PC-3 (cell line): ENCODE data around the gene CRIM1. TPM values are rescaled to one million over a fixed set of nuclear protein-coding genes. Genes with fewer than 3 reads are reported as not detected.

Source experiments
- ATAC-seq: fragments of 200-7000 bp; cut with Tn5 transposase; 2 replicates; pipeline ENCODE4 v1.9.1; 2020; ENCODE audit warnings: mild to moderate bottlenecking, moderate library complexity
- BruUV-seq: library from RNA; stranded (reverse); fragments of 400-500 nt; replicated peaks from 2 replicates; lab custom pipeline; 2021; lab: Mats Ljungman, UMichigan
- CTCF ChIA-PET: fragments of 300-600 bp; sonication (Branson Sonifier 250); formaldehyde crosslinking; loops from one replicate; lab custom pipeline; 2022; ENCODE audit warnings: antibody characterized with exemption; lab: Charles Lee
- POLR2A ChIA-PET: fragments of 300-600 bp; sonication (Branson Sonifier 250); formaldehyde crosslinking; loops from one replicate; lab custom pipeline; 2022; ENCODE audit warnings: antibody characterized with exemption; ENCODE audit not compliant: unreplicated experiment; lab: Charles Lee
- DNase-seq: peaks from one replicate; pipeline ENCODE4 v3.0.0-alpha.2; 2015
- H2AFZ ChIP-seq: fragments of 300-600 bp; sonication (generic); 2 replicates; pipeline ENCODE4 v1.6.0; 2016; ENCODE audit warnings: antibody characterized with exemption, low read length
- H3F3A ChIP-seq: fragments of 300-600 bp; sonication (generic); one replicate; pipeline ENCODE4 v1.6.0; 2017; ENCODE audit warnings: antibody characterized with exemption, low read length, control low read depth, mild to moderate bottlenecking; ENCODE audit not compliant: unreplicated experiment
- H3K27ac ChIP-seq: fragments of 300-600 bp; sonication (generic); 2 replicates; pipeline ENCODE4 v1.5.1; 2016; ENCODE audit warnings: mild to moderate bottlenecking, low read length
- H3K27me3 ChIP-seq: fragments of 300-600 bp; sonication (generic); 2 replicates; pipeline ENCODE4 v1.6.1; 2016; ENCODE audit warnings: low read length, mixed read lengths
- H3K36me3 ChIP-seq: fragments of 300-600 bp; sonication (generic); 2 replicates; pipeline ENCODE4 v1.6.1; 2016; ENCODE audit warnings: low read depth, mixed run types, low read length, mixed read lengths
- H3K4me1 ChIP-seq: fragments of 300-600 bp; sonication (generic); 2 replicates; pipeline ENCODE4 v1.5.1; 2016; ENCODE audit warnings: low read length; ENCODE audit not compliant: insufficient read depth
- H3K4me2 ChIP-seq: fragments of 300-600 bp; sonication (generic); 2 replicates; pipeline ENCODE4 v1.6.0; 2016; ENCODE audit warnings: low read length
- H3K4me3 ChIP-seq: fragments of 300-600 bp; sonication (generic); 2 replicates; pipeline ENCODE4 v1.5.1; 2016; ENCODE audit warnings: mild to moderate bottlenecking, low read length, mixed read lengths
- H3K79me2 ChIP-seq: fragments of 300-600 bp; sonication (generic); 2 replicates; pipeline ENCODE4 v1.6.1; 2017; ENCODE audit warnings: low read length, mixed read lengths
- H3K9ac ChIP-seq: fragments of 300-600 bp; sonication (generic); 2 replicates; pipeline ENCODE4 v1.6.0; 2016; ENCODE audit warnings: mild to moderate bottlenecking, low read length
- H3K9me2 ChIP-seq: fragments of 300-600 bp; sonication (generic); replicated peaks from 2 replicates; pipeline ENCODE4 v1.6.1; 2016; ENCODE audit warnings: mixed run types, low read length, mixed read lengths
- H3K9me3 ChIP-seq: fragments of 300-600 bp; sonication (generic); 2 replicates; pipeline ENCODE4 v1.6.1; 2016; ENCODE audit warnings: low read length, mixed read lengths
- H4K20me1 ChIP-seq: fragments of 300-600 bp; sonication (generic); 2 replicates; pipeline ENCODE4 v1.6.1; 2016; ENCODE audit warnings: low read length, mixed read lengths
- CTCF ChIP-seq: fragments of 300-600 bp; sonication (generic); conservative IDR thresholded peaks from 2 replicates; pipeline ENCODE4 v1.5.1; 2017; ENCODE audit warnings: antibody characterized with exemption, low read depth, mild to moderate bottlenecking, low read length
- EZH2 ChIP-seq: fragments of 300-600 bp; sonication (generic); IDR thresholded peaks from one replicate; pipeline ENCODE4 v1.6.1; 2017; ENCODE audit warnings: antibody characterized with exemption, mild to moderate bottlenecking, low read length; ENCODE audit not compliant: unreplicated experiment
- EZH2phosphoT487 ChIP-seq: fragments of 300-600 bp; sonication (generic); IDR thresholded peaks from 2 replicates; pipeline ENCODE4 v1.6.1; 2018; ENCODE audit warnings: mild to moderate bottlenecking, antibody characterized with exemption, low read length, borderline replicate concordance
- intact Hi-C: fragments of 100-400 bp; cut with micrococcal nuclease; formaldehyde crosslinking; loops from 2 replicates; pipeline ENCODE4 v1.9.0; 2023
- total RNA-seq: library from RNA; depleted of rRNA; stranded (reverse); fragments of >200 nt; gene quantifications from 2 replicates; pipeline ENCODE4 v1.2.3, GENCODE V29; 2014

The CRIM1 gene
- total RNA-seq, 1 experiment from 2014 or later: 70.7 TPM

GRCh38 chr2:36550006-36550405 is 194.4 kb downstream of the CRIM1 start:
- no peaks in the 10 kb centered on the region for H3K9me2 ChIP-seq
- CTCF ChIA-PET: no interaction called here
- H3K4me2 ChIP-seq: no peak overlapping the region
- H3K9ac ChIP-seq: no peak overlapping the region
- H3K27me3 ChIP-seq: no peaks in the 10 kb centered on the region
- intact Hi-C loops: no loop called here
- no peaks in the 10 kb centered on the region for H3F3A ChIP-seq
- no peaks in the 10 kb centered on the region for H4K20me1 ChIP-seq
- ATAC-seq (no peak), DNase-seq (no peak)
- no peak overlapping the region for H2AFZ ChIP-seq
- H3K9me3 ChIP-seq: no peaks in the 10 kb centered on the region
- TF ChIP-seq EZH2: no peak
- TF ChIP-seq EZH2phosphoT487: no peak
- no peak for TF ChIP-seq CTCF
- no peak overlapping the region for H3K4me3 ChIP-seq
- peaks cover 64% of the 10 kb centered on the region for H3K36me3 ChIP-seq
- POLR2A ChIA-PET: interaction anchor here (0.6 kb wide), 1 partner anchor 19 kb away, joined by 8 read pairs; no protein-coding TSS in a partner anchor
- no peaks in the 10 kb centered on the region for H3K79me2 ChIP-seq
- H3K27ac ChIP-seq: no peak overlapping the region
- no peaks in the 10 kb centered on the region for H3K4me1 ChIP-seq
- no TSS peak for BruUV-seq

- Histone ChIP-seq H3K9me2 (no peaks in the 10 kb centered on the region), H3K9me3 (no peaks in the 10 kb centered on the region), H3K4me2 (no peak overlapping the region), H3K27me3 (no peaks in the 10 kb centered on the region), H3K4me1 (peaks cover 19% of the 10 kb centered on the region), H4K20me1 (no peaks in the 10 kb centered on the region), H3K9ac (no peak overlapping the region), H3K36me3 (peaks cover 49% of the 10 kb centered on the region), H3K27ac (no peak overlapping the region), H3F3A (no peaks in the 10 kb centered on the region), H2AFZ (no peak overlapping the region), H3K4me3 (no peak overlapping the region), H3K79me2 (peaks cover 15% of the 10 kb centered on the region)
- no peak for TF ChIP-seq CTCF
- no peak for TF ChIP-seq EZH2
- no peak for TF ChIP-seq EZH2phosphoT487
- CTCF ChIA-PET: no interaction called here
- BruUV-seq: no TSS peak
- ATAC-seq (no peak), DNase-seq (no peak)
- POLR2A ChIA-PET: interaction anchor here (0.8 kb wide), 1 partner anchor 19 kb away, joined by 4 read pairs; no protein-coding TSS in a partner anchor
- intact Hi-C loops: no loop called here
Observed at GRCh38 chr2:36553683-36554082, 198.1 kb downstream of the CRIM1 start.

GRCh38 chr2:36554531-36554930 is 199.0 kb downstream of the CRIM1 start:
- no peaks in the 10 kb centered on the region for H4K20me1 ChIP-seq

More at GRCh38 chr2:36554531-36554930, 199.0 kb downstream of the CRIM1 start:
- Histone ChIP-seq H3K9ac (no peak overlapping the region), H3K36me3 (peaks cover 47% of the 10 kb centered on the region), H3K4me1 (peaks cover 27% of the 10 kb centered on the region), H2AFZ (no peak overlapping the region), H3K9me2 (no peaks in the 10 kb centered on the region), H3K27ac (no peak overlapping the region), H3F3A (no peaks in the 10 kb centered on the region), H3K4me2 (no peak overlapping the region), H3K9me3 (no peaks in the 10 kb centered on the region), H3K79me2 (peaks cover 23% of the 10 kb centered on the region), H3K27me3 (no peaks in the 10 kb centered on the region), H3K4me3 (no peak overlapping the region)
- DNase-seq: no peak
- no peak for TF ChIP-seq EZH2
- intact Hi-C loops: no loop called here
- ATAC-seq: no peak
- BruUV-seq: no TSS peak
- CTCF ChIA-PET: interaction anchor here (0.5 kb wide), 1 partner anchor 117 kb away, joined by 3 read pairs; no protein-coding TSS in a partner anchor
- POLR2A ChIA-PET: interaction anchor here (0.5 to 0.8 kb wide), 2 partner anchors 18 to 42 kb away, joined by 3 to 4 read pairs; no protein-coding TSS in a partner anchor
